Panc1 (cell line): Measurements from ENCODE around the gene NUP50. TPM values are rescaled to one million over a fixed set of nuclear protein-coding genes. Genes with fewer than 3 reads are reported as not detected.

Experiments
- ATAC-seq: fragments of 200-7000 bp; cut with Tn5 transposase; 2 replicates; pipeline ENCODE4 v1.9.1; 2020; ENCODE audit warnings: mild to moderate bottlenecking, moderate library complexity
- BruUV-seq: library from RNA; stranded (reverse); fragments of 400-500 nt; replicated peaks from 2 replicates; lab custom pipeline; 2021; lab: Mats Ljungman, UMichigan
- CTCF ChIA-PET: fragments of 300-600 bp; sonication (Branson Sonifier 250); formaldehyde crosslinking; loops from one replicate; lab custom pipeline; 2022; ENCODE audit warnings: antibody characterized with exemption; lab: Charles Lee
- POLR2A ChIA-PET: fragments of 300-600 bp; sonication (Branson Sonifier 250); formaldehyde crosslinking; loops from one replicate; lab custom pipeline; 2022; ENCODE audit warnings: antibody characterized with exemption; lab: Charles Lee
- DNase-seq: peaks from one replicate; pipeline ENCODE4 v3.0.0-alpha.2; 2010; ENCODE audit warnings: low read depth, low spot score
- H3K27ac ChIP-seq: 2 replicates; pipeline ENCODE4 v1.5.1; 2011; ENCODE audit warnings: mild to moderate bottlenecking, low read length, inconsistent platforms
- H3K27me3 ChIP-seq: fragments of 200-500 bp; sonication (Bioruptor generic); 2 replicates; pipeline ENCODE4 v1.6.0; 2014; ENCODE audit warnings: low read length, inconsistent platforms; ENCODE audit not compliant: control insufficient read depth, insufficient read depth
- H3K36me3 ChIP-seq: fragments of 200-500 bp; sonication (Bioruptor generic); 2 replicates; pipeline ENCODE4 v1.5.1; 2014; ENCODE audit warnings: inconsistent platforms, mild to moderate bottlenecking, low read length, moderate library complexity; ENCODE audit not compliant: control insufficient read depth, insufficient read depth
- H3K4me1 ChIP-seq: 2 replicates; pipeline ENCODE4 v1.5.1; 2011; ENCODE audit warnings: inconsistent platforms, mild to moderate bottlenecking, low read length, moderate library complexity; ENCODE audit not compliant: control insufficient read depth, insufficient read depth
- H3K4me3 ChIP-seq, 2 experiments: 2 replicates each; pipeline ENCODE4 v1.5.1; 2011 to 2012; ENCODE audit warnings: low read depth in 2 of 2, low read length in 2 of 2, mild to moderate bottlenecking in 2 of 2, inconsistent platforms in 1 of 2, moderate library complexity in 1 of 2
- H3K9me3 ChIP-seq: fragments of 200-500 bp; sonication (Bioruptor generic); 2 replicates; pipeline ENCODE4 v1.5.1; 2014; ENCODE audit warnings: low read depth, mild to moderate bottlenecking, inconsistent platforms, low read length, moderate library complexity; ENCODE audit not compliant: control insufficient read depth, insufficient read depth
- POLR2AphosphoS5 ChIP-seq: IDR thresholded peaks from 2 replicates; pipeline ENCODE4 v1.6.1; 2012; ENCODE audit warnings: mild to moderate bottlenecking, low read depth, low read length, moderate library complexity
- SIN3A ChIP-seq: IDR thresholded peaks from 2 replicates; pipeline ENCODE4 v1.6.1; 2012; ENCODE audit warnings: low read depth, mild to moderate bottlenecking, low read length, moderate library complexity, borderline replicate concordance; ENCODE audit not compliant: insufficient read depth
- TCF7L2 ChIP-seq: IDR thresholded peaks from 2 replicates; pipeline ENCODE4 v1.6.1; 2011; ENCODE audit warnings: mild to moderate bottlenecking, low read depth, low read length, inconsistent platforms
- in situ Hi-C: cut with HindIII; loops from 2 replicates; pipeline ENCODE4 v1.10.0; 2016; ENCODE audit warnings: low sequenced_read_pairs, low pct_unique_long_range_greater_than_20kb
- intact Hi-C: fragments of 100-400 bp; cut with micrococcal nuclease; formaldehyde crosslinking; loops from one replicate; pipeline ENCODE4 v1.10.0; 2022; ENCODE audit not compliant: unreplicated experiment
- total RNA-seq: library from RNA; stranded (reverse); gene quantifications from one replicate; pipeline ENCODE4 v1.2.1, GENCODE V29; 2021; ENCODE audit not compliant: unreplicated experiment
- TF ChIP-seq, protein P1 (sequence below), 2 experiments: IDR thresholded peaks; 2 replicates each; pipeline ENCODE4 v1.6.1; 2011 to 2012; ENCODE audit warnings: low read depth in 2 of 2, control low read depth in 1 of 2, low read length in 1 of 2, mild to moderate bottlenecking in 1 of 2, moderate library complexity in 1 of 2; ENCODE audit not compliant: insufficient read depth in 1 of 2
- TF ChIP-seq, protein P2 (sequence below): fragments of 450-650 bp; IDR thresholded peaks from 2 replicates; pipeline ENCODE4 v1.5.1; 2017; ENCODE audit warnings: mild to moderate bottlenecking

The NUP50 gene
- total RNA-seq, 1 experiment from 2014 or later = 52.1 TPM

DNA sequence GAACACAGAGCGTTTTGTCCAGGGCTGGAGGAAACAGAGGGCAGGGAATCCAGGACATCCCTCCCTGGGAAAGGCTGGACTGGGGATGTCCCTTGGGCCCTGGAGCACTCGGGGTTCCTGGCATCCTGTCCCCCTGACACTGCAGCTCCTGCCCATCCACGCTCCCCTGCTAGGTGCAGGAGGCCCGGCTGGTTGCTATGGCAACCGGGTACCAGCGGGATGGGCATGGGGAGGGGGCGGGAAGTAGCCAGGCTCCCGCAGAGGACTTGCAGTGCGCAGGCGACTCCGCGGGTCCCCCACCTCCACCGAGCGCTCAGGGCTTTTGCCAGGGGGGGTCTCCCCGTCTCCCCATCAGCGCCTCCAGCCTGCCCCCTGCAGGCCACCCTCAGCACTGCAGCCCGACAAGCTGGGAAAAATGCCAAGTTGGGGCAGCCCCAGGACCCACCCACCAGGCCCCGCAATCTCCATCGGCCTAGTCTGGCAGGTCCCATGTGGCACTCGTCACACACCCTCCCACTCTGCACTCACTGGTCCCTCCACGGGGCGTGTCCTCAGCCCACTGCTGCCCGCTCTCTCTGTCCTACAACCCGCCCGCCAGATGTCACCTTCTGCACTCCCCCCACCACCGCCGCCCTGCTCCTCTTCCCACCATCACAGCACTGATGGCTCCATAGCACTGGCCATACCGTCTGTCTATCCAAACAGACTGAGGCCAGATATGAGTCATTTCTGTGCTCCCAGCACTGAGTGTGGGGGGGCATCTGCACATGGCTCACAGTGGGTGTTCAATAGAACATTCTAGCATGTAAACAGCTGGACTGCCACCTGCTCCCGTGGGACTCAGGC is 45.5 kb downstream of the NUP50 start:
- CTCF ChIA-PET = no interaction called here
- no peak for ATAC-seq

DNA sequence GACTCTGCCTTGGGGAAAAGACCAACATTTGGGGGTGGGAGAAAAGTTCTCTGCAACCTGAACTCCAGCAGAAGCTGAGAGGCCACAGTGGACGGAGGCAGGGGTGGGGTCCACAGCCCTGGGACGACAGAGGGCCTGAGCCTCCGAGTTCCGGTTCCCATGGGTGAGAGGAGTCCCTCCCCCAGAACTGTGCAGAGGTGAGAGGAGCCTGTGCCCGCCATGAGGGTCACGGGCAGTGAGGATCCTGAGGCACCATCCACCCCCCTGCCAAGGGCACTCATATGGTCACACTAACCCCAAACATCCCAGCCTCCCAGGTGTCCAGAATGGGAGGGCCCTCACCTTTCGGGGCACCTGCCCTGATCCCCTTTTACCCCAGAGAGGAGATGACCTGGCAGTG is 46.4 kb downstream of the NUP50 start:
- in situ Hi-C loops = no loop called here
- intact Hi-C loops = no loop called here
- Histone ChIP-seq H3K27me3 (no peaks in the 10 kb centered on the region), H3K4me3 (no peak overlapping the region), H3K36me3 (no peaks in the 10 kb centered on the region), H3K4me1 (peaks cover 6% of the 10 kb centered on the region), H3K9me3 (no peaks in the 10 kb centered on the region), H3K27ac (no peak overlapping the region)
- TF ChIP-seq, protein P1, sequence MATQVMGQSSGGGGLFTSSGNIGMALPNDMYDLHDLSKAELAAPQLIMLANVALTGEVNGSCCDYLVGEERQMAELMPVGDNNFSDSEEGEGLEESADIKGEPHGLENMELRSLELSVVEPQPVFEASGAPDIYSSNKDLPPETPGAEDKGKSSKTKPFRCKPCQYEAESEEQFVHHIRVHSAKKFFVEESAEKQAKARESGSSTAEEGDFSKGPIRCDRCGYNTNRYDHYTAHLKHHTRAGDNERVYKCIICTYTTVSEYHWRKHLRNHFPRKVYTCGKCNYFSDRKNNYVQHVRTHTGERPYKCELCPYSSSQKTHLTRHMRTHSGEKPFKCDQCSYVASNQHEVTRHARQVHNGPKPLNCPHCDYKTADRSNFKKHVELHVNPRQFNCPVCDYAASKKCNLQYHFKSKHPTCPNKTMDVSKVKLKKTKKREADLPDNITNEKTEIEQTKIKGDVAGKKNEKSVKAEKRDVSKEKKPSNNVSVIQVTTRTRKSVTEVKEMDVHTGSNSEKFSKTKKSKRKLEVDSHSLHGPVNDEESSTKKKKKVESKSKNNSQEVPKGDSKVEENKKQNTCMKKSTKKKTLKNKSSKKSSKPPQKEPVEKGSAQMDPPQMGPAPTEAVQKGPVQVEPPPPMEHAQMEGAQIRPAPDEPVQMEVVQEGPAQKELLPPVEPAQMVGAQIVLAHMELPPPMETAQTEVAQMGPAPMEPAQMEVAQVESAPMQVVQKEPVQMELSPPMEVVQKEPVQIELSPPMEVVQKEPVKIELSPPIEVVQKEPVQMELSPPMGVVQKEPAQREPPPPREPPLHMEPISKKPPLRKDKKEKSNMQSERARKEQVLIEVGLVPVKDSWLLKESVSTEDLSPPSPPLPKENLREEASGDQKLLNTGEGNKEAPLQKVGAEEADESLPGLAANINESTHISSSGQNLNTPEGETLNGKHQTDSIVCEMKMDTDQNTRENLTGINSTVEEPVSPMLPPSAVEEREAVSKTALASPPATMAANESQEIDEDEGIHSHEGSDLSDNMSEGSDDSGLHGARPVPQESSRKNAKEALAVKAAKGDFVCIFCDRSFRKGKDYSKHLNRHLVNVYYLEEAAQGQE (IDR thresholded peaks at IDR 0.05; ENCODE audit: insufficient read depth in 1 of 2, low read depth in 2 of 2, low read length in 1 of 2) = no peak
- ATAC-seq = no peak
- ChIA-PET POLR2A (no interaction called here), CTCF (no interaction called here)
- no peak for DNase-seq
- no TSS peak for BruUV-seq

More for the DNA sequence above, 45.5 kb downstream of the NUP50 start:
- BruUV-seq = no TSS peak
- in situ Hi-C loops (no loop called here), intact Hi-C loops (no loop called here)
- Histone ChIP-seq H3K27ac (no peak overlapping the region), H3K27me3 (no peaks in the 10 kb centered on the region), H3K9me3 (no peaks in the 10 kb centered on the region), H3K36me3 (no peaks in the 10 kb centered on the region), H3K4me1 (peaks cover 5% of the 10 kb centered on the region), H3K4me3 (no peak overlapping the region)
- POLR2A ChIA-PET = no interaction called here
- DNase-seq = no peak
- TF ChIP-seq, protein P2, sequence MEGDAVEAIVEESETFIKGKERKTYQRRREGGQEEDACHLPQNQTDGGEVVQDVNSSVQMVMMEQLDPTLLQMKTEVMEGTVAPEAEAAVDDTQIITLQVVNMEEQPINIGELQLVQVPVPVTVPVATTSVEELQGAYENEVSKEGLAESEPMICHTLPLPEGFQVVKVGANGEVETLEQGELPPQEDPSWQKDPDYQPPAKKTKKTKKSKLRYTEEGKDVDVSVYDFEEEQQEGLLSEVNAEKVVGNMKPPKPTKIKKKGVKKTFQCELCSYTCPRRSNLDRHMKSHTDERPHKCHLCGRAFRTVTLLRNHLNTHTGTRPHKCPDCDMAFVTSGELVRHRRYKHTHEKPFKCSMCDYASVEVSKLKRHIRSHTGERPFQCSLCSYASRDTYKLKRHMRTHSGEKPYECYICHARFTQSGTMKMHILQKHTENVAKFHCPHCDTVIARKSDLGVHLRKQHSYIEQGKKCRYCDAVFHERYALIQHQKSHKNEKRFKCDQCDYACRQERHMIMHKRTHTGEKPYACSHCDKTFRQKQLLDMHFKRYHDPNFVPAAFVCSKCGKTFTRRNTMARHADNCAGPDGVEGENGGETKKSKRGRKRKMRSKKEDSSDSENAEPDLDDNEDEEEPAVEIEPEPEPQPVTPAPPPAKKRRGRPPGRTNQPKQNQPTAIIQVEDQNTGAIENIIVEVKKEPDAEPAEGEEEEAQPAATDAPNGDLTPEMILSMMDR = peak; percentile 86
- TF ChIP-seq POLR2AphosphoS5 = no peak
- TF ChIP-seq SIN3A = no peak
- no peak for TF ChIP-seq TCF7L2
- TF ChIP-seq, protein P1 (IDR thresholded peaks at IDR 0.05; ENCODE audit: insufficient read depth in 1 of 2, low read depth in 2 of 2, low read length in 1 of 2) = no peak
